ENCODE data around the gene PPIF.

DNA sequence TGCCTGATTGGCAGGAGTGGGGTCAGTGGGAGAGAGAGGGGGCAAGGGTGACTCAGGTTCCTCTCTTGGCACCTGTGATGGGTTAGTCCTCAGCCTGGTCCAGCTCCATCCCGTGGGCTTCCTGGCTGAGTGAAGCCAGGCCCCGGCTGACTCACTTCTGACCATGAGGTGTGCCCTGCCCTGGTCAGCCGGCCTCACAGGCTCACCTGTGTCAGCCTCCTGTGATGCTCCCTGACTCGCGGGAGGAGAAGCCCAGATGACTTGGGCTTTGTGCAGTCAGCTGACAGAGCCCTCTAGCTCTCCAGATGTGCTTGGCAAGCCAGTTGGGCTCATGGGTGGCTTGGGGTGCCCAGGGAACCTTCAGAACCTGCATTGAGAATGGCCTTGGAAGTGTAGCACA lies 16.0 kb upstream of the PPIF start:
- TF ChIP-seq CTCF (IDR thresholded peaks at IDR 0.05) (no peak), POLR2AphosphoS5 (IDR thresholded peaks at IDR 0.05; ENCODE audit: low read depth, low read length) (no peak), REST (IDR thresholded peaks at IDR 0.05; ENCODE audit: insufficient read depth in 1 of 2, low read depth in 2 of 2, low read length in 1 of 2) (no peak), TCF7L2 (IDR thresholded peaks at IDR 0.05; ENCODE audit: low read depth, low read length) (no peak)

Data from Panc1 (cell line).